ENCODE results near the gene WWOX. TPM values are rescaled to one million over a fixed set of nuclear protein-coding genes. Genes with fewer than 3 reads are reported as not detected.

WWOX gene
- total RNA-seq, 2 experiments from 2014 or later = 19.9 to 29.4 TPM

- ATAC-seq = no peak
- Mint-ChIP-seq H3K9me3 (ENCODE audit: low read depth) (no peaks in the 10 kb centered on the region), H3K4me3 (no peak overlapping the region), H3K36me3 (ENCODE audit: low read depth) (no peaks in the 10 kb centered on the region), H3K4me1 (peaks cover 5% of the 10 kb centered on the region), H3K27me3 (no peaks in the 10 kb centered on the region), H3K27ac (no peak overlapping the region)
- ChIA-PET CTCF (interaction anchor here (0.5 kb wide), 1 partner anchor 36 kb away, joined by 4 read pairs; no protein-coding TSS in a partner anchor), POLR2A (no interaction called here)
- intact Hi-C loops (cut with DNase I, micrococcal nuclease) = no loop called here
- no peak for DNase-seq
Observed at GRCh38 chr16:79101491-79101890, 1002.0 kb downstream of the WWOX start.

GRCh38 chr16:79104567-79104966 lies 1005.1 kb downstream of the WWOX start:
- ATAC-seq (no peak), DNase-seq (no peak)
- Mint-ChIP-seq H3K27me3 (no peaks in the 10 kb centered on the region), H3K36me3 (ENCODE audit: low read depth) (no peaks in the 10 kb centered on the region), H3K4me3 (no peak overlapping the region), H3K27ac (no peak overlapping the region), H3K4me1 (peaks cover 5% of the 10 kb centered on the region), H3K9me3 (ENCODE audit: low read depth) (no peaks in the 10 kb centered on the region)
- CTCF ChIA-PET = no interaction called here
- intact Hi-C loops (cut with DNase I, micrococcal nuclease) = no loop called here
- POLR2A ChIA-PET = no interaction called here

GRCh38 chr16:79107301-79107700 lies 1007.8 kb downstream of the WWOX start:
- Mint-ChIP-seq H3K4me3 (no peak overlapping the region), H3K36me3 (ENCODE audit: low read depth) (no peaks in the 10 kb centered on the region), H3K9me3 (ENCODE audit: low read depth) (no peaks in the 10 kb centered on the region), H3K27ac (no peak overlapping the region), H3K27me3 (no peaks in the 10 kb centered on the region), H3K4me1 (no peaks in the 10 kb centered on the region)
- ChIA-PET CTCF (no interaction called here), POLR2A (no interaction called here)
- intact Hi-C loops (cut with DNase I, micrococcal nuclease) = no loop called here
- DNase-seq = no peak
- ATAC-seq = no peak

DNA sequence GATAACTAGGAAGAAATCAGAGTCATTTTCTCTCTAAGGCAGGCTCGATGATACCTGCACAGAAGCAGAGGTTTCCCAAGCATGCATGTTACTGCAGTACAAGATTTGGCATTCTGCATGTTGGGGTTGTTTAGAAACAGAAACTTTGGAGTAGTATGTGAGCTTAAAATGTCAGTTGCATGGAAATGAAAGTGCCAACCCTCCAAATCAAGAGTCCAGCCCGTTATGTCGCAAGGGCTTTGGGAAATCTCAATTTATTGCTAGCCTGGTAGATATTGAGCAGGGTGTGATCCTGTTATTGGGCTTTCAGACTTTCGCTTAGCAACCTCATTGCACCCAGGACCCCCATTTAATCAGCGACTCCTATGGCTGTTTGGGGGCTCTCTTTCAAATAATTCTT lies 1010.3 kb downstream of the WWOX start:
- no peak for DNase-seq
- Mint-ChIP-seq H3K9me3 (ENCODE audit: low read depth) (no peaks in the 10 kb centered on the region), H3K4me3 (no peak overlapping the region), H3K27me3 (no peaks in the 10 kb centered on the region), H3K36me3 (ENCODE audit: low read depth) (no peaks in the 10 kb centered on the region), H3K4me1 (no peaks in the 10 kb centered on the region), H3K27ac (no peak overlapping the region)
- no peak for ATAC-seq
- ChIA-PET POLR2A (no interaction called here), CTCF (no interaction called here)
- intact Hi-C loops (cut with DNase I, micrococcal nuclease) = no loop called here

DNA sequence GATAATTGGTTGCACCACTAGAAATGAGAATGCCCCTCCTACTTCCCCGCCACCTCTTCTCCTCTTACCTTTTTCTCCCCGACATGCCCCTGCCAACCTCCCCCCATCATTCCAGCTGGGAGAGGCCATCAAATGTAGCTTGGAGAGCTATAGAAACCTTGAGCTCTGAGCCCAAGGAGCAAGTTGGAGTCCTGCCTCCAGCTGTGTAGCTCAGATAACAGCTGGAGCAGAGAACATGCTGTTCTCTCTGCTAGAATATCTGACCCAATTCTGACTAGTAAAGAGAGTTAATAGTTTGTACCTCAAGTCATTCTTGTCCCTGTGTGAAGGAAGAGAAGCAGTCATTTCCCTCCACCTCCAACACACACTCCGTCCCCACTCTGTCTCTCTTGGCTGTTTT lies 1010.8 kb downstream of the WWOX start:
- POLR2A ChIA-PET = no interaction called here
- H3K9me3 Mint-ChIP-seq (ENCODE audit: low read depth) = no peaks in the 10 kb centered on the region
- H3K27ac Mint-ChIP-seq = no peak overlapping the region
- H3K4me3 Mint-ChIP-seq = no peak overlapping the region
- ATAC-seq (no peak), DNase-seq (no peak)
- H3K36me3 Mint-ChIP-seq (ENCODE audit: low read depth) = no peaks in the 10 kb centered on the region
- no peaks in the 10 kb centered on the region for H3K4me1 Mint-ChIP-seq
- intact Hi-C loops (cut with DNase I, micrococcal nuclease) = no loop called here
- CTCF ChIA-PET = no interaction called here
- no peaks in the 10 kb centered on the region for H3K27me3 Mint-ChIP-seq

DNA sequence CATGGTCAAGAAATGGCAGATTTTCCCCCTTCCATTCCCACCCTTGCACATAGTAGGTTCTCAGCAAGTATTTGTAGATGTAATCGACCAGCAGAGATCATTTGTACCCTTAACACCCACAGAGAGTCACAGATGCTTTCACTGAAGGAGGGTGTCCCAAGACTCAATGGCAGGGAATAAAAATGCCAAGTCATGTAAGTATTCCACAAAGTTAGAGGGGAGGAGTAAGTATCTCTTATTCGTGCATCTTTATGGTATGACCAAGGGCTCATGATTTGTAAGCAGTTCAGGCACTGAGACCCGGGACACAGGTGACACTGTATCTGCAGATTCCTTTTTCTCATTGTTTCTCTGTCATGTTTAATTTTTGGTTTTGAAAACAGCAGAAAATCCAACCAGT lies 1011.5 kb downstream of the WWOX start:
- POLR2A ChIA-PET = no interaction called here
- CTCF ChIA-PET = no interaction called here
- ATAC-seq (no peak), DNase-seq (no peak)
- H3K27me3 Mint-ChIP-seq = no peaks in the 10 kb centered on the region
- no peaks in the 10 kb centered on the region for H3K36me3 Mint-ChIP-seq (ENCODE audit: low read depth)
- no peaks in the 10 kb centered on the region for H3K4me1 Mint-ChIP-seq
- intact Hi-C loops (cut with DNase I, micrococcal nuclease) = no loop called here
- H3K27ac Mint-ChIP-seq = no peak overlapping the region
- no peak overlapping the region for H3K4me3 Mint-ChIP-seq
- no peaks in the 10 kb centered on the region for H3K9me3 Mint-ChIP-seq (ENCODE audit: low read depth)

DNA sequence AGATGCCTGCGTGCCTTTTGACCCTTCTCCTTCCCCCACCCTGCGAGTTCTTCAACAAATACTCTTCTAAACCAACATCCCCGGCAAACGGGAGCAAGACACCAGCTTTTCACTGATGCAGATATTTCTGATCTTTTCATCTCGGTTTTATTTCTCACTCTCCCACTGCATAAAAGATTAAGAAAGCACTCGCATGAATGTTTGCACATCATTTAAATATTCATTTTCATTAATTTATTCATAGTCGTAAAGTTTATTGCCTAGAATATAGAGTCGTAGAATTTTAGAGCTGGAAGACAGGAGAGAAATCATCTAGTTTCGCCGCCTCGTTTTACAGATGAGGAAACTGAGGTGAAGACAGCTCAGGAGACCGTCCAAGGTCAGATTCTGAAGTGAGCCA lies 1013.0 kb downstream of the WWOX start:
- no peak overlapping the region for H3K27ac Mint-ChIP-seq
- ATAC-seq (no peak), DNase-seq (no peak)
- peaks cover 1% of the 10 kb centered on the region for H3K9me3 Mint-ChIP-seq (ENCODE audit: low read depth)
- no peak overlapping the region for H3K4me3 Mint-ChIP-seq
- H3K27me3 Mint-ChIP-seq = no peaks in the 10 kb centered on the region
- intact Hi-C loops (cut with DNase I, micrococcal nuclease) = no loop called here
- no peaks in the 10 kb centered on the region for H3K36me3 Mint-ChIP-seq (ENCODE audit: low read depth)
- no peaks in the 10 kb centered on the region for H3K4me1 Mint-ChIP-seq
- ChIA-PET CTCF (no interaction called here), POLR2A (no interaction called here)

DNA sequence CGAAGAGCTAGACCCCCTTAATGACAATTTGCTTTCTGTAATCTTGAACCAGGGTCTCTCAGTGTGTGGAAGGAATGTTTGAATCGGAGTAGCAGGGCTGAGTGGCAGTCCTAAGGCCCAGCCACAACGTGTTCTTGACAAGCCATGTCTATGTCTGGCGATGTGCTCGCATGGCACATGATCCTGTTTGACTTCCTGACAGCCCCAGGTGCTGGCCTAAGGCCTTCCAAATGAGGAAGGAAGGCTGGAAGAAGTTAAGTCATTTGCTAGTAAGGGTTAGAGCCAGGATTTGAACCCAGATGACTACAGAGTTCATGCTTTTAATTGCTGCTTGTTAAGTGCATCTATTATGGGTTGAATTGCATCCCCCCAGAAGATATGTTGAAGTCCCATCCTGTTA lies 1014.4 kb downstream of the WWOX start:
- ChIA-PET POLR2A (no interaction called here), CTCF (no interaction called here)
- Mint-ChIP-seq H3K4me3 (no peak overlapping the region), H3K9me3 (ENCODE audit: low read depth) (peaks cover 4% of the 10 kb centered on the region), H3K36me3 (ENCODE audit: low read depth) (no peaks in the 10 kb centered on the region), H3K4me1 (no peaks in the 10 kb centered on the region), H3K27ac (no peak overlapping the region), H3K27me3 (no peaks in the 10 kb centered on the region)
- ATAC-seq (no peak), DNase-seq (no peak)
- intact Hi-C loops (cut with DNase I, micrococcal nuclease) = no loop called here

- no peaks in the 10 kb centered on the region for H3K27me3 Mint-ChIP-seq
- ChIA-PET POLR2A (no interaction called here), CTCF (no interaction called here)
- peaks cover 4% of the 10 kb centered on the region for H3K9me3 Mint-ChIP-seq (ENCODE audit: low read depth)
- DNase-seq (no peak), ATAC-seq (no peak)
- intact Hi-C loops (cut with DNase I, micrococcal nuclease) = no loop called here
- H3K27ac Mint-ChIP-seq = no peak overlapping the region
- H3K36me3 Mint-ChIP-seq (ENCODE audit: low read depth) = no peaks in the 10 kb centered on the region
- no peak overlapping the region for H3K4me3 Mint-ChIP-seq
- no peaks in the 10 kb centered on the region for H3K4me1 Mint-ChIP-seq
Observed at GRCh38 chr16:79114759-79115158, 1015.3 kb downstream of the WWOX start.

GRCh38 chr16:79121906-79122305 lies 1022.5 kb downstream of the WWOX start:
- intact Hi-C loops (cut with DNase I, micrococcal nuclease) = no loop called here
- Mint-ChIP-seq H3K27me3 (no peaks in the 10 kb centered on the region), H3K27ac (no peak overlapping the region), H3K9me3 (ENCODE audit: low read depth) (peaks cover 5% of the 10 kb centered on the region), H3K4me1 (no peaks in the 10 kb centered on the region), H3K4me3 (no peak overlapping the region), H3K36me3 (ENCODE audit: low read depth) (no peaks in the 10 kb centered on the region)
- CTCF ChIA-PET = interaction anchor here (0.6 kb wide), 1 partner anchor 16 kb away, joined by 4 read pairs; no protein-coding TSS in a partner anchor
- no peak for DNase-seq
- POLR2A ChIA-PET = no interaction called here
- ATAC-seq = no peak

GRCh38 chr16:79122343-79122742 lies 1022.9 kb downstream of the WWOX start:
- Mint-ChIP-seq H3K9me3 (ENCODE audit: low read depth) (peaks cover 4% of the 10 kb centered on the region), H3K36me3 (ENCODE audit: low read depth) (no peaks in the 10 kb centered on the region), H3K4me1 (no peaks in the 10 kb centered on the region), H3K27me3 (no peaks in the 10 kb centered on the region), H3K4me3 (no peak overlapping the region), H3K27ac (no peak overlapping the region)
- intact Hi-C loops (cut with DNase I, micrococcal nuclease) = no loop called here
- no peak for DNase-seq
- ATAC-seq = no peak
- ChIA-PET POLR2A (no interaction called here), CTCF (no interaction called here)

DNA sequence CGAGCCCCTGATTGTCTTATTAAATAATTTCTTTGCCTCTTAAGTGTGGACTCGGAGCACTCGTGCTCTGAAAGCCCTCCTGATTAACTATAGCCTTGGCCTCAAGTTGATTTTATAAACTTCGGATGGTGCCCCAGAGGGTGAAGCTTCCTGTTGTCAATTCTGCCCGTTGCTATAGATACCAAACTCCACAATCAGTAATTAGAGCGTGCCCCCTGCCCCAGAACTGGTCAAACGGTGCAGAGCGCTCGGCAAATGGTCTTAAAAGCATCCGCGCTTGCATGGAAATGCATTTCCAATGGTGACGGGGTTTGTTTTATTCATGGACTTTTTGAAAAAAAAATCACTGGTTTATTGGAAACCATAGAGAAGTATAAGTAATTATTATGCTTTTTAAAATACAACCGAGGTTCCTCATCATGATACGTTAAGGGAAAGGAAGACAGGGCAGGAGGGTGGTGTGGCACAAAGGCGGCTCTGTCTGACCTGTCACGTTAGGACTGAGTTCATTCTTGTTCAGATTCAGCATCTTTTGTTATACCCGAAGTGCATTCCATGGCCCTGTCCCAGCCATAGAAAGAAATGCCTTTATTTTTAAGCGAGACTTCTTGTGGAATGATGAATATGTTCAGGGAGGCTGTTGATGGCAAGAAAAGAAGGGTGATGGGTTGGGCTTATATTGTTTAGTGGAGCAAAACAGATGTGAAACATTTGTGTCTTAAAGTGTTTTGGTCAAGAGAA lies 1024.7 kb downstream of the WWOX start:
- CTCF ChIA-PET = interaction anchor here (0.6 kb wide), 1 partner anchor 217 kb away, joined by 4 read pairs; no protein-coding TSS in a partner anchor

GRCh38 chr16:79127766-79128165 lies 1028.3 kb downstream of the WWOX start:
- ChIA-PET POLR2A (no interaction called here), CTCF (no interaction called here)
- DNase-seq (no peak), ATAC-seq (no peak)
- Mint-ChIP-seq H3K27me3 (no peaks in the 10 kb centered on the region), H3K4me1 (no peaks in the 10 kb centered on the region), H3K36me3 (ENCODE audit: low read depth) (no peaks in the 10 kb centered on the region), H3K27ac (no peak overlapping the region), H3K9me3 (ENCODE audit: low read depth) (peaks cover 2% of the 10 kb centered on the region), H3K4me3 (no peak overlapping the region)
- intact Hi-C loops (cut with DNase I, micrococcal nuclease) = no loop called here

More for the DNA sequence above, 1024.7 kb downstream of the WWOX start:
- H3K36me3 Mint-ChIP-seq (ENCODE audit: low read depth) = no peaks in the 10 kb centered on the region
- intact Hi-C loops (cut with DNase I, micrococcal nuclease) = no loop called here
- no peaks in the 10 kb centered on the region for H3K4me1 Mint-ChIP-seq
- H3K27me3 Mint-ChIP-seq = no peaks in the 10 kb centered on the region
- ATAC-seq = no peak
- POLR2A ChIA-PET = no interaction called here
- H3K9me3 Mint-ChIP-seq (ENCODE audit: low read depth) = peaks cover 1% of the 10 kb centered on the region
- no peak for DNase-seq
- no peak overlapping the region for H3K4me3 Mint-ChIP-seq
- no peak overlapping the region for H3K27ac Mint-ChIP-seq
